Measurements from ENCODE around the gene SNX13. TPM values are rescaled to one million over a fixed set of nuclear protein-coding genes. Genes with fewer than 3 reads are reported as not detected.

The SNX13 gene
- total and polyA plus RNA-seq, 12 donors = 8.5 to 113 (median 67.4) TPM

GRCh38 chr7:17782216-17782549 lies 158.1 kb downstream of the SNX13 start:
- H3K4me3 ChIP-seq = no peak overlapping the region
- DNase-seq = no peak
- H3K9me3 ChIP-seq (replicated peaks in 1 of 3) = peaks cover 0 to 3% (median 0%) of the 10 kb centered on the region in 3 donors
- H3K4me1 ChIP-seq (replicated peaks in 1 of 2) = no peaks in the 10 kb centered on the region
- no peaks in the 10 kb centered on the region for H3K27me3 ChIP-seq
- TF ChIP-seq CTCF (IDR thresholded peaks at IDR 0.05) = no peak
- no peak for TF ChIP-seq POLR2A (IDR thresholded peaks at IDR 0.05)
- no peak overlapping the region for H3K27ac ChIP-seq
- H3K36me3 ChIP-seq (replicated peaks in 1 of 2) = no peaks in the 10 kb centered on the region
- intact Hi-C loops (cut with DNase I) = no loop called here

- TF ChIP-seq CTCF (IDR thresholded peaks at IDR 0.05) (no peak), POLR2A (IDR thresholded peaks at IDR 0.05) (no peak)
- Histone ChIP-seq H3K4me3 (no peak overlapping the region), H3K36me3 (replicated peaks in 1 of 2) (no peaks in the 10 kb centered on the region), H3K4me1 (replicated peaks in 1 of 2) (no peaks in the 10 kb centered on the region), H3K27ac (no peak overlapping the region), H3K27me3 (no peaks in the 10 kb centered on the region), H3K9me3 (replicated peaks in 1 of 3) (peaks cover 0 to 3% (median 0%) of the 10 kb centered on the region in 3 donors)
- intact Hi-C loops (cut with DNase I) = no loop called here
- 75 to 79% (median 76%) methylated on average over 7 of the region's 7 CpGs for WGBS, 4 donors
- DNase-seq = no peak
Observed at GRCh38 chr7:17781491-17782215, 158.6 kb downstream of the SNX13 start.

- H3K27ac ChIP-seq = no peak overlapping the region
- intact Hi-C loops (cut with DNase I) = no loop called here
- no peaks in the 10 kb centered on the region for H3K36me3 ChIP-seq (replicated peaks in 1 of 2)
- H3K4me1 ChIP-seq (replicated peaks in 1 of 2) = no peaks in the 10 kb centered on the region
- no peaks in the 10 kb centered on the region for H3K27me3 ChIP-seq
- H3K4me3 ChIP-seq = no peak overlapping the region
- H3K9me3 ChIP-seq (replicated peaks in 1 of 3) = peaks cover 0 to 3% (median 0%) of the 10 kb centered on the region in 3 donors
- TF ChIP-seq CTCF (IDR thresholded peaks at IDR 0.05) (no peak), POLR2A (IDR thresholded peaks at IDR 0.05) (no peak)
- DNase-seq = no peak
- WGBS, 4 donors = 73 to 98% (median 93%) methylated on average over 1 of the region's 1 CpG
Observed at GRCh38 chr7:17779381-17779780, 160.9 kb downstream of the SNX13 start.

GRCh38 chr7:17774716-17775288 lies 165.5 kb downstream of the SNX13 start:
- intact Hi-C loops (cut with DNase I) = no loop called here
- Histone ChIP-seq H3K27me3 (no peaks in the 10 kb centered on the region), H3K4me1 (replicated peaks in 1 of 2) (peaks cover 2 to 6% of the 10 kb centered on the region in 2 donors), H3K27ac (no peak overlapping the region), H3K4me3 (no peak overlapping the region), H3K9me3 (replicated peaks in 1 of 3) (peaks cover 0 to 3% (median 0%) of the 10 kb centered on the region in 3 donors), H3K36me3 (replicated peaks in 1 of 2) (no peaks in the 10 kb centered on the region)
- no peak for DNase-seq
- 68 to 75% (median 71%) methylated on average over 3 of the region's 3 CpGs for WGBS, 4 donors
- no peak for TF ChIP-seq CTCF (IDR thresholded peaks at IDR 0.05)
- no peak for TF ChIP-seq POLR2A (IDR thresholded peaks at IDR 0.05)
